ENCODE data around the gene ZNF273.
"Not testable (repeated sequence)": the region's sequence is repeated elsewhere in the genome, so short reads cannot be mapped to it uniquely, and the experiment has no call there.

The ZNF273 gene

DNA sequence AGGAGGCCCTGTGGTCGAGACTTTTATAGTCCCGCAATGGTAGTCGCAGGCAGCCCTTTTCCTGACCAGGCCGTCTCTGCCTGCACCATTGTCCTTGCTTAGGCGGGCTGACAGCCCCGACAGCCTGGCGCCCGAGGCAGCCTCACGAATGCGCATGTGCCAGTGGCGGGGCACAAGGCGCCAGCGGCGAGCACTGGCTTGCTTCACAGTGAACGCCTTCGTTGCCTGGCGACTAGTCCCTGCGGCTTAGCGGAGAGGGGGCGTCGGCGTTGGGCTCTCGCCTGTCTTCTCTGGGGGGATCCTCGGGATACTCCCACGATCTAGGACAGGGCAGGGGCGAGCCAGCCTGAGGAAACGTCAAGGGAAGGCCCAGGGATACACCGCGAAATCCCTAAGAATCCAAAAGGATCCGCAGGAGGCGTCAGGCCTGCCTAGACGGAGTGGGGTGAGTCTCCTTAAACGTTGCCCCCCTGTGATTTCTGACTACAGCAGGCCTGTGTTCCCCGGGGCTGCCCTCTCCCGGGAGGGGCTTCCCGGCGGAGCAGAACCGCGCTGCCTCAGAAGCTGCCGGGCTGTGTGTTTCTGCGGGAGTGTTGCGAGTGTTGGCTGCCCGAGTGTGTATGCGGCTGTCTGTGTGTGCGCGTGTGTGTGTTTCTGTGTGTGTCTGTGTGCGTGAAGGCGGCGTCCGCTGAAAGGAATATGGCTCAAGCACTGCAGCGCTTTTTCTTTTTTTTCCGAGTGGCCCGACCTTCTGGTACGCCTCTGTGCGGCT is 20.5 kb upstream of the ZNF273 start:
- H3K36me3 Mint-ChIP-seq (ENCODE audit: low read depth) = no peaks in the 10 kb centered on the region
- H3K27ac Mint-ChIP-seq = no peak overlapping the region
- H3K27me3 Mint-ChIP-seq = peaks cover 56% of the 10 kb centered on the region
- peaks cover 18% of the 10 kb centered on the region for H3K4me1 Mint-ChIP-seq (ENCODE audit: low read depth)
- H3K4me3 Mint-ChIP-seq = peak overlapping the region; percentile 47
- no peaks in the 10 kb centered on the region for H3K9me3 Mint-ChIP-seq

DNA sequence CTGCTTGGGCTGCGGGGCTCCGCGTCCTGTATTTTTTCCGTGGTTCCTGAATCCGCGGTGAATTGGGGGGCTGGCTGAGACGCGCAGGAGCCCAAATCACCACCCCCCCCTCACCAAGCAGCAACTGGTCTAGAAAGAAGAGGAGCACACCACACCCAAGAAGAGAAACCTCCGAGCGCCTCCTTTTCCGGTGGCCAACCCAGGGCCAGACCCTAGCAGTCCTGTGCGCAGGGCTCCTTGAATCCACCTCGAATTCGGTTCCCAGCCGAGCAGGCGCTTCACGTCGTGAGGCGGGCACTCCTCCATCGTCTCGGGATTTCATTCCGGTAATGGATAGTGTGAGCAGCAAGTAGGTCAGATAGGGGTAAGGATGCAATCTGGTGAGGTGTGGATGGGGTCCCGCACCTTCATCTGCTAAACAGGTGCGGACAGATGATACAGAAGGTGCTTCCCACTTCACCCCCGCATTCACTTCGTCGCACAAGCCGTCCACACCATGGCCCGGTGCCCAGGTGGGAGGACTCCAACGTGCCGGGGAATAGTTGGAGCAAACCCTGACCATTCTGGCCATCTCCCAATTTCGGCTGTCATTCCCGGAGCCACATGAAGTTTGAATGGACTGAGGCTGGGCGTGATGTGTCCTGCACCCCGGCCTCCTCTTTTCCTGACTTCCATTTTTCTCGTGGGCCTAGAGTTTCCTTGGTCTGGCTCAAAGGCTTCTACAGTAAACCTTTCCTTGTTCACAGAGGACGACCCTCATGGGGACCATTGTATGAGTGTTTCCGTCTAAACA is 19.8 kb upstream of the ZNF273 start:
- peaks cover 17% of the 10 kb centered on the region for H3K4me1 Mint-ChIP-seq (ENCODE audit: low read depth)
- H3K9me3 Mint-ChIP-seq = no peaks in the 10 kb centered on the region
- peak overlapping the region; percentile 47 for H3K4me3 Mint-ChIP-seq
- H3K27ac Mint-ChIP-seq = no peak overlapping the region
- H3K27me3 Mint-ChIP-seq = peaks cover 61% of the 10 kb centered on the region
- no peaks in the 10 kb centered on the region for H3K36me3 Mint-ChIP-seq (ENCODE audit: low read depth)

DNA sequence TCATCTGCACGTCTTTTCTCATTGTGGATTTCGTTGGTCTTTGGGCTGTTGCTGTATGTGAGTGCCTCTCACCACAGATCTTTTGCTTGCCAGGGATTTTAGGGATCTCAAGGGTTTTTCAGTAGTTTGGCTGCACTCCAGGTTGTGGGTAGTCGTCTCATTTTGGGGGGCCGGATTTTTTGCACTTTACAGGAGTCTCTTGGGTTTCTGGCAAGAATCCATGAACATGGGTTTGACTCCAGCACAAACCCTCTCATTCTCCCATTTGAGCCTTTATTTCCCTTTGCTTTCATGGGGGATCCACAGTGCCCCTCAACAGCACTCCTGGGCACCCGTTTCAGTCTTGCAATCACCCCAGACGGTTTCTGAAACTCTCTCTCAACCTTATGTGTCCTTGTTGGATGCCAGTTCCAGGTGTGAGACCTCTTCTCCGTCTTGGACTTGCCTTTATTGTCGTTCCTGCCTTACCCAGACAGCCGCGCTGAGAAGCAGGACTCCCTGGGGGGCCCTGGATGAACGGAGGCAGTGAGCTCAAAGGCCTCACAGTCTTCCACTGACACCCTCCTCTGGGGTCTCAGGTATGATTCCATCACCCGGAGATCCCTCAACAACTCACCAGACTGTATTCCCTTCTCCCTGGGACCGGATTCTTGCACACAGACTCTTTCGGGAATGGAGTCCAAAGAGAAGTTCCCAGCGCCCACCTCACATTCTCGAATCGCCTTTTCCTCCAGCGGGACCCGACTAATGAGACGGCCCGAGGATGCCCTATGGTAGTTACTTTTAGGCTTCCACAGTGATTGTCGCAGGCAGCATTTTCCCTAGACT is 18.8 kb upstream of the ZNF273 start:
- peaks cover 23% of the 10 kb centered on the region for H3K4me1 Mint-ChIP-seq (ENCODE audit: low read depth)
- no peaks in the 10 kb centered on the region for H3K9me3 Mint-ChIP-seq
- peaks cover 67% of the 10 kb centered on the region for H3K27me3 Mint-ChIP-seq
- no peaks in the 10 kb centered on the region for H3K36me3 Mint-ChIP-seq (ENCODE audit: low read depth)
- no peak overlapping the region for H3K4me3 Mint-ChIP-seq
- no peak overlapping the region for H3K27ac Mint-ChIP-seq

DNA sequence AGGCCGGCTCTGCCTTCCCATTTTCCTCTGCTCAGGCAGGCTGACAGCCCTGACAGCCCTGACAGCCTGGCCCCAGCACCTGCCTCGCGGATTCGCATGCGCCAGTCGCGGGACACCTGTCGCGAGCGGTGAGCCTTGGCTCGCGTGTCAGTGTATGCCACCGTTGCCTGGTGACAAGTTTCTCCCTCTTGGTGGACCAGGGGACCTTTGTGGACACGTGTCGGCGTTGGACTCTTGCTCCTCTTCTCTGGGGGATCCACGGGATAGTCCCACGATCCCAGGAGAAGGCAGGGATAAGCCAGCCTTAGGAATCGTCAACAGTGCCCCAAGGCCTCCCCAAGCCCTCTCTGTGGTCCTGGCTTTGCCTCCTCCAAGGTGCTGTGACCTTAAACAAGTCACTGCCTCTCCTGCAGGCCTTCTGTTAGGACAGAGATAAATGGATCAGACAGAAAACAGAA is 18.1 kb upstream of the ZNF273 start:
- H3K27me3 Mint-ChIP-seq = peaks cover 70% of the 10 kb centered on the region
- H3K9me3 Mint-ChIP-seq = no peaks in the 10 kb centered on the region
- no peaks in the 10 kb centered on the region for H3K36me3 Mint-ChIP-seq (ENCODE audit: low read depth)
- no peak overlapping the region for H3K4me3 Mint-ChIP-seq
- H3K27ac Mint-ChIP-seq = no peak overlapping the region
- H3K4me1 Mint-ChIP-seq (ENCODE audit: low read depth) = peaks cover 23% of the 10 kb centered on the region

DNA sequence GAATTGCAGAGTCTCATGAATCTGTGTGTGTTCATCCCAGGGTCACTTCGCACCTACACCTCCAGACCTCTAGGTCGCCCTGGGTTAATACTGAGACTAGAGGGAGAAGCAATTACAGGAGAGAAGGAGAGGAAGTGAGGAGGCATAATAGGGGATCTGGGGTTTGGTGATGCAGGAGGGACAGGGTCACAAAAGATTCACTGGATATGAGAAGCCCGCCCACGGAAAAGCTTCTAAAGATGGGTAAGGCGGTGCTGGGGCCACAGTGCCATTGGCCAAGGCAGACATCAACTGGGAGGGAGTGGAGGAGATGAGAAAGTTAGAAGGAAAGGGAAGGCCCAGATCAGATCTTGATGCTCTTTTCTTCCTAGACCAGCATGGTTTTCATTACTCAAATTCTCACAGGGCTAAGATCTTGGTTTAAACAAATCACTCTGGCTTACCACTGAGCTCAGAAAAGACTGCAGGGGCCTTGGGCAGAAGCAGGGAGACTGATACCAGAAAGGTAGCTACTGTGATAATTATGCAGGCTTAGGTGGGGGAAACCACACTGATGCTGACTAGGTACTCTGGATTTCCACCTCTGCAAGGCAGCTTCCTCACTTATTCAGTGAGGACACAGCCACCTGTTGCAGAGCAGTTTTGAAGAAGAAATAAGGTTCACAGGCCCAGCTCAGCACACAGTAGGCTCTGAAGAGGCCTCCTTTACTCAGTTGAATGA is 17.4 kb upstream of the ZNF273 start:
- no peaks in the 10 kb centered on the region for H3K9me3 Mint-ChIP-seq
- H3K4me3 Mint-ChIP-seq = no peak overlapping the region
- H3K27me3 Mint-ChIP-seq = peaks cover 75% of the 10 kb centered on the region
- peaks cover 23% of the 10 kb centered on the region for H3K4me1 Mint-ChIP-seq (ENCODE audit: low read depth)
- H3K27ac Mint-ChIP-seq = no peak overlapping the region
- no peaks in the 10 kb centered on the region for H3K36me3 Mint-ChIP-seq (ENCODE audit: low read depth)

DNA sequence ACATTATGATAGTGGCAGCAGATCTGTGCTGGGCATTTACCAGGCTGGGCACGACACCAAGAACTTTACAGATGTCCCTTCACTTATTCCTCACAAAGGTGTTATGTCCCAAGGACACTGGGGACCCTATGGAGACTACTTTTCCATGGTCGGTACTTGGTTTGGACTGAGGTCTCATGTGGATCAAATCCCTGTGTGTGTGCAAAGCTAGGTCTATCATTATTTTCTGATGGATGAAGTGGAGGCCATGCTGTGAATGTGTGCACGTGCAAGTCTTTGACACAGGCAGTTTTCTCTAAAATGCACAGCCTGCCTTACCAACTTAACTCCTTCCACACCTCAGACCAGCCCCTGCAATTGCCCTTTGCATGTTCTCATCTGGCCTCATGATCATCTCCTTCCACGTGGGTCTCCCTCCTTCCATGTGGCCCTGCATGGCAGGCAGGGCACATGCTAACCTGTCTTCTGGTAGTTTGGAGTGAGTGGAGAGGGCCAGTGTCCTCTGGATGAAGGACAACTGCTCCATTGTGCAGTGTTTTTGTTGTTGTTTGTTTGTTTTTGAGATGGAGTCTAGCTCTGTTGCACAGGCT is 16.0 kb upstream of the ZNF273 start:
- Mint-ChIP-seq H3K4me1 (ENCODE audit: low read depth) (peaks cover 23% of the 10 kb centered on the region), H3K27ac (no peak overlapping the region), H3K9me3 (no peaks in the 10 kb centered on the region), H3K36me3 (ENCODE audit: low read depth) (no peaks in the 10 kb centered on the region), H3K4me3 (peak overlapping the region; percentile 30), H3K27me3 (peaks cover 68% of the 10 kb centered on the region)

DNA sequence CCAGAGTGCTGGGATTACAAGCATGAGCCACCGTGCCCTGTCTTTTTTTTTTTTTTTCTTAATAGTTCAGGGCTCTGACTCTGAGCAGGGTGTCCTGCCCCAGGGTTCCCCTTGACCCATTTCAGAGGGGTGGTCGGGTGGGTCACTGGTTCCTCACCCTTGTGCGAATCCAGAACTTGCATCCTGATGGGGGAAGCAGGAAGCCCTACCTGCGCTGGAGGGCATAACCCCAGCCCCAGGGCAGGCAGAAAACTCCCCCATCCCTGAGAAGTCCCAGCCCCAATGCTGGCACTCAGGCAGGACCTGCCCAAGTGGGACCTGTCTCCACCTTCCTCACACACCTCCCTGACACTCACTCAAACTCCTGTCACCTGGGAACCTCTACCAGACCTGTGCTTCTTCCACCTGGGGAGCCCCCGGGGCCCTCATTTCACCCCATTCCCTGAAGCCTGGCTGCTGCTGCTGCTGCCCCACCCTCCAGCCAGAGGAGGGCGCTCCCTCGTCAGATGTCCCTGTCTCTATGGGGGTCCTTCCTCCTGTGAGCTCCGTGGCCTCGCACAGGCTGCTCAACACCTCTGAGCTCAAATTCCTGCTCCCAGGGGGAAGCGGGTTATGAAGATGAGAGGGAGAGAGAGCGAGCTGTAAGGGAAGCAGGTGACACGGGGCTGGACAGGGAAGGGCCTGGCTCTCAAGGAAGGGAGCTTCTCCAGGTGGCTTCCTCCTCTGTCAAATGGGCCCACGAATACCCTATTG is 15.1 kb upstream of the ZNF273 start:
- Mint-ChIP-seq H3K27me3 (peaks cover 66% of the 10 kb centered on the region), H3K36me3 (ENCODE audit: low read depth) (no peaks in the 10 kb centered on the region), H3K9me3 (no peaks in the 10 kb centered on the region), H3K27ac (no peak overlapping the region), H3K4me1 (ENCODE audit: low read depth) (peaks cover 17% of the 10 kb centered on the region), H3K4me3 (peak overlapping the region; percentile 83)

DNA sequence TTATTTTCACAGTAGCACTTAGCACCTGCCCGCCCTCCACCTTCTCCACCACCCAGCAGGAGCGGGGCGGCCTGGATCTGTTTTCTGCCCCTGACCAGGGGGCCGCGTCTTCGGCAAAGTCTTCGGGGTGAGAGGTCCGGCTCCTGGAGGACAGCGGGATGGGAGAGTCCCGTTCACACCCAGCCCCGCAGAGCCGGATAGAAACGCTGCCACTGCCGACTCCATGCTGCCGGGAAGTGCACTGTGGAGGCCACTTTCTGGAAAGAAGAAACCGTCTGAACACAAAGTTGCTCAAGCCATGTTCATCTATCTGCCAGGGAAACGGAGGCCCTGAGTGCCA is 14.5 kb upstream of the ZNF273 start:
- Mint-ChIP-seq H3K4me1 (ENCODE audit: low read depth) (peaks cover 16% of the 10 kb centered on the region), H3K27me3 (peaks cover 60% of the 10 kb centered on the region), H3K27ac (no peak overlapping the region), H3K9me3 (no peaks in the 10 kb centered on the region), H3K36me3 (ENCODE audit: low read depth) (no peaks in the 10 kb centered on the region), H3K4me3 (peak overlapping the region; percentile 83)

DNA sequence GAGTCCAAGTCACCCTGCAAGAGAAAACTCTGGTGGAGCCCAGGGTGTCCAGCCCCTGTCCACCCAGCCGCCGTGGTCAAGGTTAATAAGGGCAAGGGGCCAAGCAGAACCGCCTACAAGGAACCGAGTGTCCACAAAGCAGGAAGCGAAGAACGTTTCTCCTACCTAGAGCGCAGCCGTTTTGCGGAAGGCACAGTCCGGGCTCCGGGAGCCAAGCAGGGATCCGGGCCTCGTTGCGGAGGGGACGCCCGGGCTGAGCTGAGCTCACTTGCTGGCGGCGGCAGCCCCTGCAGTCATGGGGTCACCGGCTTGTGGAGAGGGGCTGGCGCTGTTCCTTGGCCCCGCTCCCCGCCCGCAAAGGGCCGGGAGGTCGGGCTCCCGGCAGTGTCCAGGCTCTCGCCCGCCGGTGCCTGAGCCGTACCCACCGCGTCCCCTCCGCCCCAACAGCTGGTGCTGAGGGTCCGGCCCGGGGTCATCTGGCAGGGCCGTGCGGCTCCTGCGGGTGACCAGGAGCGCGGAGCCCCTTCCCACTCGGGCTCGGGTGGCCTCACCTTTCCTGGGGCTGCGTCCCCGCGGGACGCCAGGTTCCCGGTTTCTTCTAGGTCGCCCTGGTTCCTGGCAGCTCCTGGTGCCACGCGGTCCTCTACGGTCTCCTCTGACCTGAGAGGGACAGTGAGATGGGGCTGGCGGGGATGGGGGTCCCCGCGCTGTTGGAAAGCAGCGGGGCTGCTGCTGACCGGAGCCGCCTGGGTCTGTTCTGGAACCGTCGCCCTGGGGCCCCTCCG is 14.0 kb upstream of the ZNF273 start:
- peak overlapping the region; percentile 83 for H3K4me3 Mint-ChIP-seq
- H3K4me1 Mint-ChIP-seq (ENCODE audit: low read depth) = peaks cover 16% of the 10 kb centered on the region
- no peaks in the 10 kb centered on the region for H3K9me3 Mint-ChIP-seq
- H3K36me3 Mint-ChIP-seq (ENCODE audit: low read depth) = no peaks in the 10 kb centered on the region
- H3K27ac Mint-ChIP-seq = no peak overlapping the region
- H3K27me3 Mint-ChIP-seq = peaks cover 55% of the 10 kb centered on the region

DNA sequence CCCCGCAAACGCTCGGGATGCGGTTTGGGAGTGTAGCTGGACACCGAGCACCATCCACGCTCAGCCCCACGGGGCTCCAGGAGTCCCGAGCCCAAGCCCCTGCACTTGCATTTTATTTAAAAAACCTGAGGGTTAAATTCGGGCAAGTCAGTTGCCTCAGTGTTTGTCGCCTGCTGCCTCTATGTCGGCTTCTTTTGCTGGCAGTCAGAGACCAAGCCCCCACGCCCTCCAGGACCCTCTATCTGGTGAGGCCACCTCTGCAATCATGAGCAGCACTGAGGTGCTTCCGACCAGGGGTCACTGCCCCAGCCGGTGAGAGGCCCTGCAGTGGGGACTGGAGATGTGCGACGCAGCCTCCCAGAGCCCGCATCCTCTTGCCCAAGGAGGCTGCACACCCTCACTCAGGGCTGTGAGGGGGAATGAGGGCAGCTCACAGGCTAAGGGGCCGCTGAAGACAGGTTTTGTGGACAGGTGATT is 13.3 kb upstream of the ZNF273 start:
- Mint-ChIP-seq H3K4me3 (no peak overlapping the region), H3K9me3 (no peaks in the 10 kb centered on the region), H3K4me1 (ENCODE audit: low read depth) (peaks cover 16% of the 10 kb centered on the region), H3K27me3 (peaks cover 48% of the 10 kb centered on the region), H3K36me3 (ENCODE audit: low read depth) (no peaks in the 10 kb centered on the region), H3K27ac (no peak overlapping the region)

DNA sequence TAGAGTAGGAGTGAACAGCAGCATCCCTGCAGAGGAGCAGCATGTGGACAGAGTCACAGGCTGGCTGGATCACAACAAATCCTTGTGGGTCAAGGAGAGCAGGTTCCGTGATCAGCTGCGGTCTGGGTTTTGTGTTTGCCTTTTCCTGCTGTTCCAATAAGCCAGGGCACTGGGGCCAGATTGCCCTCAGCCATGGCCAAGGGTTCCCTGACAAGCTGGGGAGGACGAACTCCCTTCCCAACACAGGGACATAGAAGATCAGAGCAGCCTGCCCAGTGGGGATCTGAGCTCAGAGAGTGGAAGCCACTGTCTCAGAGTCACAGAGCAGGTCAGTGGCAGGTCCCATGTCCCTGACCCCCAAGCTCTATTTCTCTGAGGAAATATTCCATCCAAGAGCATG is 12.8 kb upstream of the ZNF273 start:
- not testable (repeated sequence) for H3K4me3 Mint-ChIP-seq; H3K36me3 Mint-ChIP-seq (ENCODE audit: low read depth); H3K9me3 Mint-ChIP-seq; H3K27ac Mint-ChIP-seq
- peaks cover 16% of the 10 kb centered on the region for H3K4me1 Mint-ChIP-seq (ENCODE audit: low read depth)
- H3K27me3 Mint-ChIP-seq = peaks cover 44% of the 10 kb centered on the region

DNA sequence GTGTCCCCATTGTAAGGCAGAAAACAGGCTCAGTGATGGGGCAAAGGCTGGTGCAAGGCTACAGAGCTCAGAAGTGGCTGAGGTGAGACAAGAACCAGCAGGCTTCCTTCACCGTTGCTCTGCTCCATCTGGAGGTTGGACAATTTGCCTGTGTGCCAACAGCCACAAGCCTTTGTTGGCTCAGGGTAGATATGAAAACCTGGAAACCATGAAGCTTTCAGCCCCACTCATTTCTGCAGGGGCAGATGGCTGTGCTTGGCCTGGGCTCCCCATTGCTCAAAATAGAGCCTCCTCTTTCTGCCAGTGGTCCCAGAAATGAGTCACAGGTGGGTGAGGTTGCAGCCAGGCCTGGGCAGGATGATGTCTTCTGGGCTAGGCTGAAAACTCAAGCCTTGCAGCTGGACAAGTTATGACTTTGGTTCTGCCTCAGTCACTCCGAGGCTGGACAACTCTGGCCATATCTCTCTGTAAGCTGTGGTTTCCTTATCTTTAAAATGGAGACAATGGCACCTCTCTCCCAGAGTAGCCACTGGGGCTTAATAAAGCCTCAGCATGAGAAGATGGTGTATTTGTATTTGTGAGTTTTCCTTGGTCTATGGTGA is 12.2 kb upstream of the ZNF273 start:
- Mint-ChIP-seq H3K4me3 (no peak overlapping the region), H3K4me1 (ENCODE audit: low read depth) (peaks cover 16% of the 10 kb centered on the region), H3K27ac (no peak overlapping the region), H3K9me3 (no peaks in the 10 kb centered on the region), H3K27me3 (peaks cover 39% of the 10 kb centered on the region), H3K36me3 (ENCODE audit: low read depth) (no peaks in the 10 kb centered on the region)

Measured in stimulated activated naive CD8-positive, alpha-beta T cell treated with anti-CD3 and anti-CD28 coated beads, Interleukin-15, Interleukin-2, amounts not matched to agents 100 ng/mL and 50 ng/mL, for 24 hours (primary cell).